Hepatocyte (in vitro differentiated cells): ENCODE results near the gene ATXN10.

Experiments used
- CTCF ChIP-seq: fragments of 200-600 bp; sonication (generic); IDR thresholded peaks from 2 replicates; pipeline ENCODE4 v1.5.1; 2016; ENCODE audit warnings: antibody characterized with exemption, mild to moderate bottlenecking; ENCODE audit not compliant: poor library complexity
- EZH2 ChIP-seq: fragments of 200-600 bp; sonication (generic); IDR thresholded peaks from 2 replicates; pipeline ENCODE4 v1.6.1; 2016; ENCODE audit warnings: antibody characterized with exemption, mild to moderate bottlenecking, borderline replicate concordance
- EZH2phosphoT487 ChIP-seq: fragments of 200-600 bp; sonication (generic); IDR thresholded peaks from one replicate; pipeline ENCODE4 v1.6.1; 2018; ENCODE audit warnings: antibody characterized with exemption, mild to moderate bottlenecking, low read depth, moderate library complexity; ENCODE audit not compliant: unreplicated experiment, severe bottlenecking

- no peak for TF ChIP-seq CTCF
- no peak for TF ChIP-seq EZH2phosphoT487
- no peak for TF ChIP-seq EZH2
Measured at GRCh38 chr22:45893516-45893915, 221.9 kb downstream of the ATXN10 start.
